Hepatocyte (in vitro differentiated cells): ENCODE measurements around the gene PCBP4. TPM values are rescaled to one million over a fixed set of nuclear protein-coding genes. Genes with fewer than 3 reads are reported as not detected.
"Not testable (repeated sequence)": the region's sequence is repeated elsewhere in the genome, so short reads cannot be mapped to it uniquely, and the experiment has no call there.

Experiments used
- DNase-seq: peaks from one replicate; pipeline ENCODE4 v3.0.0-alpha.2; 2016; ENCODE audit warnings: low spot score
- H2AFZ ChIP-seq: fragments of 200-600 bp; sonication (generic); 2 replicates; pipeline ENCODE4 v1.6.0; 2016; ENCODE audit warnings: antibody characterized with exemption, mild to moderate bottlenecking
- H3K27ac ChIP-seq: fragments of 200-600 bp; sonication (generic); 2 replicates; pipeline ENCODE4 v1.5.1; 2016; ENCODE audit warnings: mild to moderate bottlenecking
- H3K27me3 ChIP-seq: fragments of 200-600 bp; sonication (generic); 2 replicates; pipeline ENCODE4 v1.6.1; 2016
- H3K36me3 ChIP-seq: fragments of 200-600 bp; sonication (generic); replicated peaks from 2 replicates; pipeline ENCODE4 v1.5.1; 2016; ENCODE audit warnings: low read depth; ENCODE audit not compliant: insufficient read depth
- H3K4me1 ChIP-seq: fragments of 200-600 bp; sonication (generic); 2 replicates; pipeline ENCODE4 v1.5.1; 2016; ENCODE audit warnings: mild to moderate bottlenecking, moderate library complexity; ENCODE audit not compliant: insufficient read depth
- H3K4me2 ChIP-seq: fragments of 200-600 bp; sonication (generic); 2 replicates; pipeline ENCODE4 v1.6.0; 2016
- H3K4me3 ChIP-seq: fragments of 200-600 bp; sonication (generic); 2 replicates; pipeline ENCODE4 v1.5.1; 2016; ENCODE audit warnings: mild to moderate bottlenecking
- H3K79me2 ChIP-seq: fragments of 200-600 bp; sonication (generic); 2 replicates; pipeline ENCODE4 v1.6.0; 2017; ENCODE audit warnings: mild to moderate bottlenecking
- H3K9me2 ChIP-seq: fragments of 200-600 bp; sonication (generic); replicated peaks from 2 replicates; pipeline ENCODE4 v1.6.0; 2017; ENCODE audit warnings: mild to moderate bottlenecking; ENCODE audit not compliant: insufficient read depth
- H3K9me3 ChIP-seq: fragments of 200-600 bp; sonication (generic); 2 replicates; pipeline ENCODE4 v1.5.1; 2016; ENCODE audit warnings: low read depth, mild to moderate bottlenecking
- H4K20me1 ChIP-seq: fragments of 200-600 bp; sonication (generic); 2 replicates; pipeline ENCODE4 v1.6.0; 2016; ENCODE audit warnings: mild to moderate bottlenecking; ENCODE audit not compliant: insufficient read depth, poor library complexity, severe bottlenecking
- EZH2 ChIP-seq: fragments of 200-600 bp; sonication (generic); IDR thresholded peaks from 2 replicates; pipeline ENCODE4 v1.6.1; 2016; ENCODE audit warnings: antibody characterized with exemption, mild to moderate bottlenecking, borderline replicate concordance
- EZH2phosphoT487 ChIP-seq: fragments of 200-600 bp; sonication (generic); IDR thresholded peaks from one replicate; pipeline ENCODE4 v1.6.1; 2018; ENCODE audit warnings: antibody characterized with exemption, mild to moderate bottlenecking, low read depth, moderate library complexity; ENCODE audit not compliant: unreplicated experiment, severe bottlenecking
- WGBS: methylation state at CpG from one replicate; pipeline ENCODE4 v1.1.6; 2016; ENCODE audit warnings: low lambda C conversion rate; ENCODE audit errors: missing lambda C conversion rate; 5-methylcytosine and 5-hydroxymethylcytosine counted together
- polyA plus RNA-seq: library from polyadenylated mRNA; unstranded; fragments of >200 nt; fragmentation: Nextera tagmentation; extraction: Ambion mirVana; gene quantifications from 2 replicates; pipeline ENCODE4 v1.2.1, GENCODE V29; 2016
- total RNA-seq: library from RNA; depleted of rRNA; stranded (reverse); fragments of >200 nt; gene quantifications from 2 replicates; pipeline ENCODE4 v1.2.3, GENCODE V29; 2014
- TF ChIP-seq, protein P1 (sequence below): fragments of 200-600 bp; sonication (generic); IDR thresholded peaks from 2 replicates; pipeline ENCODE4 v1.5.1; 2016; ENCODE audit warnings: antibody characterized with exemption, mild to moderate bottlenecking; ENCODE audit not compliant: poor library complexity

PCBP4 gene
- total and polyA plus RNA-seq, 2 experiments from 2014 or later, result 42.4 to 60.2 TPM

DNA sequence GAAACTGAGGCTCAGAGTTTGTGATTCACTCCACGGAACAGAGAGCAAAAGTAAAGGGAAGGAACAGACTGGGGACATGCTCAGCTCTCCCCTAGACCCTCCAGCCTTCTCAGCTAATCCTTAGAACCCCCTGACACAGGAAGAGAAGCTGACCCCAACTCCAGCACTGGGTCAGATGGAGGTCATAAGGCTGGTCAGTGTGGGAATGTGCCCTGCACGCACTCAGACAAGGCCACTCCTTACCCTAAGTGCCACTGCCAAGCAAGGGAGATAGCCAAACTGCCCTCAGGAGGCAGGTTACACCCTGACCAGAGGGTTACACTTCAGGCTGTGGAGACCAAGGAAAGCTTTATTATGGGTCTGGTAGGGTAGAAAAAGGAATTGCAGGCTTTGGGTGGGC is 27.3 kb upstream of the PCBP4 start:
- Histone ChIP-seq H4K20me1 (no peaks in the 10 kb centered on the region), H3K4me2 (peak overlapping the region; percentile 98), H3K4me1 (peaks cover 11% of the 10 kb centered on the region), H3K36me3 (no peaks in the 10 kb centered on the region), H3K9me2 (no peaks in the 10 kb centered on the region), H3K79me2 (peaks cover 22% of the 10 kb centered on the region), H3K27ac (peak overlapping the region; percentile 96), H3K9me3 (no peaks in the 10 kb centered on the region), H3K4me3 (peak overlapping the region; percentile 89), H3K27me3 (no peaks in the 10 kb centered on the region), H2AFZ (no peak overlapping the region)
- TF ChIP-seq EZH2, result no peak
- TF ChIP-seq, protein P1, sequence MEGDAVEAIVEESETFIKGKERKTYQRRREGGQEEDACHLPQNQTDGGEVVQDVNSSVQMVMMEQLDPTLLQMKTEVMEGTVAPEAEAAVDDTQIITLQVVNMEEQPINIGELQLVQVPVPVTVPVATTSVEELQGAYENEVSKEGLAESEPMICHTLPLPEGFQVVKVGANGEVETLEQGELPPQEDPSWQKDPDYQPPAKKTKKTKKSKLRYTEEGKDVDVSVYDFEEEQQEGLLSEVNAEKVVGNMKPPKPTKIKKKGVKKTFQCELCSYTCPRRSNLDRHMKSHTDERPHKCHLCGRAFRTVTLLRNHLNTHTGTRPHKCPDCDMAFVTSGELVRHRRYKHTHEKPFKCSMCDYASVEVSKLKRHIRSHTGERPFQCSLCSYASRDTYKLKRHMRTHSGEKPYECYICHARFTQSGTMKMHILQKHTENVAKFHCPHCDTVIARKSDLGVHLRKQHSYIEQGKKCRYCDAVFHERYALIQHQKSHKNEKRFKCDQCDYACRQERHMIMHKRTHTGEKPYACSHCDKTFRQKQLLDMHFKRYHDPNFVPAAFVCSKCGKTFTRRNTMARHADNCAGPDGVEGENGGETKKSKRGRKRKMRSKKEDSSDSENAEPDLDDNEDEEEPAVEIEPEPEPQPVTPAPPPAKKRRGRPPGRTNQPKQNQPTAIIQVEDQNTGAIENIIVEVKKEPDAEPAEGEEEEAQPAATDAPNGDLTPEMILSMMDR, result no peak
- TF ChIP-seq EZH2phosphoT487, result no peak
- WGBS, result 82% methylated on average over 2 of the region's 2 CpGs
- no peak for DNase-seq

DNA sequence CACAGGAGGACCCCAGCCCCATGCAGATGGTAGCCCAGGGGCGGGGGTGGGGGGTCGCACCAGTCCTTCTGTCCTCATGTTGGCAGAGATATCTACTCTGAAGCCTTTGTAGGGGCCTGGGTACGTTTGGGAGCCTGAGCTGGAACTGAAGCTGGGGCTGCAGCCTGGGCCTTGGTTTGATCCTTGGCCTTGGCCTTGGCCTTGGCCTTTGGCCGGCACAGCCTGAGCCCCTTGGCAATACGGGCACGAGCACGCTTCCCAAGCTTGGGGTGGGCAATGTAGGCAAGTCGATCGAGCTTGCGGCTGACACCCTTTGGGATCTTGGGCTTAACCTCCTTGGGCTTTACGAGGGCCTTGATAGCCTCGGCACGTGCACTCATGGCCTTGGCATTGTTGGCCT is 26.4 kb upstream of the PCBP4 start:
- not testable (repeated sequence) for H2AFZ ChIP-seq, H3K9me3 ChIP-seq, H3K27me3 ChIP-seq, H3K9me2 ChIP-seq, H3K4me2 ChIP-seq, H3K4me3 ChIP-seq, H3K27ac ChIP-seq, DNase-seq, H4K20me1 ChIP-seq, H3K36me3 ChIP-seq
- Histone ChIP-seq H3K79me2 (peaks cover 22% of the 10 kb centered on the region), H3K4me1 (peaks cover 11% of the 10 kb centered on the region)
- WGBS, result 97% methylated on average over 12 of the region's 13 CpGs

DNA sequence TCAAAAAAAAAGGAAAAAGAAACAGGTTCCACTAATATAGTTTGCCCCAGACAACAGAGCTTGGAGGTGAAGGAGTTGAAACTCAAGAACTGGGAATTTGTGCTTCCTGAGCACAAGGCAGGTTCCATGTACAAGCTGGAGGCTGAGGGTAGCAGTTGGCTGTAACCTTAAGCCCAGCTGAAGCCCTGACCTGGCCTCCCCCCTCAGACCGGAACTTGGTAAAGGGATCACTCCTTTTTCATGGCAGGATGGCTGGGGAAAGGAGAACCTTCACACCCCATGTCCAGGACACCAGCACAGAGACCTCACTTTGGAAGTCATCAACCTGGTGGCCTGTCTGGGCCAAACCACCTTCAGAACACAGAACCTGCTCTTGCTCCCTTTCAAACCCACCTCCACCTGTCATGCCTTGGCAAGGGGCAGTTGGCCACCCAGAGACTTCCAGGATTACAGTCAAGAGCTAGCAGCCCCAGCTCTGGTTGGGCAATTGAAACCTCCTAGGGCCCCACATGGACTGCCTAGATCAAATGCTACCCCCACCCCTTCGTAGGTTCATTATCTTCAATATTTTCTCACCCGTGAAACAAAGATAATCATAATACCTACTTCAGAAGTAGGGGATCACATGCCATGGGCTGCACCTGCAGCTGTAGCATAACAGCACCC is 24.9 kb upstream of the PCBP4 start:
- Histone ChIP-seq H3K4me3 (no peak overlapping the region), H3K36me3 (no peaks in the 10 kb centered on the region), H4K20me1 (no peaks in the 10 kb centered on the region), H3K4me2 (no peak overlapping the region), H3K9me2 (no peaks in the 10 kb centered on the region), H3K79me2 (peaks cover 22% of the 10 kb centered on the region), H3K4me1 (peaks cover 11% of the 10 kb centered on the region), H3K27me3 (no peaks in the 10 kb centered on the region), H2AFZ (no peak overlapping the region), H3K27ac (no peak overlapping the region), H3K9me3 (no peaks in the 10 kb centered on the region)
- WGBS, result 95% methylated on average over 3 of the region's 3 CpGs
- TF ChIP-seq EZH2phosphoT487 (no peak), EZH2 (no peak)
- TF ChIP-seq, protein P1, result no peak
- DNase-seq, result no peak

DNA sequence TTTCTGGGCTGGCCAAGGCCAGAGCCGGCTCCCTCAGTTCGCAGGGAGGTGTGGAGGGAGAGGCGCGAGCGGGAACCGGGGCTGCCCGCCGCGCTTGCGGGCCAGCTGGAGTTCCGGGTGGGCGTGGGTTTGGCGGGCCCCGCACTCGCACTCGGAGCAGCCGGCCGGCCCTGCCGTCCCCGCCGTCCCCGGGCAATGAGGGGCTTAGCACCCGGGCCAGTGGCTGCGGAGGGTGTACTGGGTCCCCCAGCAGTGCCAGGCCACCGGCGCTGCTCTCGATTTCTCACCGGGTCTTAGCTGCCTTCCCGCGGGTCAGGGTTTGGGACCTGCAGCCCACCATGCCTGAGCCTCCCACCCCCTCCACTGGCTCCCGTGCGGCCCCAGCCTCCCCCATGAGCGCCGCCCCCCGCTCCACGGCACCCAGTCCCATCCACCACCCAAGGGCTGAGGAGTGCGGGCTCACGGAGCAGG is 23.3 kb upstream of the PCBP4 start:
- DNase-seq, H3K27ac ChIP-seq, H3K9me3 ChIP-seq, H2AFZ ChIP-seq, H3K4me3 ChIP-seq, H4K20me1 ChIP-seq, H3K36me3 ChIP-seq, H3K27me3 ChIP-seq, H3K9me2 ChIP-seq, H3K4me2 ChIP-seq: not testable (repeated sequence)
- H3K4me1 ChIP-seq, result peaks cover 14% of the 10 kb centered on the region
- 97% methylated on average over 30 of the region's 38 CpGs for WGBS
- H3K79me2 ChIP-seq, result peaks cover 20% of the 10 kb centered on the region
